ENCODE measurements around the gene EIF4EBP2.

DNA sequence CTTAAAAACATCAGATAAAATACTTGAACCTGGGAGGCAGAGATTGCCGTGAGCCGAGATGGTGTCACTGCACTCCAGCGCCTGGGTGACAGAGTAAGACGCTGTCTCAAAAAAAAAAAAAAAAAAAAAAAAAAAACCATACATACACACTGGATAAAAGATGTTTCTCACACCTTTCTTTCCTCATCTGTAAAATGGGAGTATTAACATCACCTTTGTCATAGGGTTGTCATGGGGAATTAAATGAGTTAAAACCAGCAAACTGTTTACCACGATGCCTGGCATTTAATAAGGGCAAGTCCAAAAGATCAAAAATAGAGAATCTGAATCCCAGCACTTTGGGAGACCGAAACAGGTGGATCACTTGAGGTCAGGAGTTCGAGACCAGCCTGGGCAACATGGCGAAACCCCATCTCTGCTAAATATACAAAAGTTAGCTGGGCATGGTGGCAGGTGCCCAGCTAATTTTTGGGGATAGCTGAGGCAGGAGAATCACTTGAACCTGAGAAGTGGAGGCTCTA lies 34.4 kb upstream of the EIF4EBP2 start:
- TF ChIP-seq, protein P1, sequence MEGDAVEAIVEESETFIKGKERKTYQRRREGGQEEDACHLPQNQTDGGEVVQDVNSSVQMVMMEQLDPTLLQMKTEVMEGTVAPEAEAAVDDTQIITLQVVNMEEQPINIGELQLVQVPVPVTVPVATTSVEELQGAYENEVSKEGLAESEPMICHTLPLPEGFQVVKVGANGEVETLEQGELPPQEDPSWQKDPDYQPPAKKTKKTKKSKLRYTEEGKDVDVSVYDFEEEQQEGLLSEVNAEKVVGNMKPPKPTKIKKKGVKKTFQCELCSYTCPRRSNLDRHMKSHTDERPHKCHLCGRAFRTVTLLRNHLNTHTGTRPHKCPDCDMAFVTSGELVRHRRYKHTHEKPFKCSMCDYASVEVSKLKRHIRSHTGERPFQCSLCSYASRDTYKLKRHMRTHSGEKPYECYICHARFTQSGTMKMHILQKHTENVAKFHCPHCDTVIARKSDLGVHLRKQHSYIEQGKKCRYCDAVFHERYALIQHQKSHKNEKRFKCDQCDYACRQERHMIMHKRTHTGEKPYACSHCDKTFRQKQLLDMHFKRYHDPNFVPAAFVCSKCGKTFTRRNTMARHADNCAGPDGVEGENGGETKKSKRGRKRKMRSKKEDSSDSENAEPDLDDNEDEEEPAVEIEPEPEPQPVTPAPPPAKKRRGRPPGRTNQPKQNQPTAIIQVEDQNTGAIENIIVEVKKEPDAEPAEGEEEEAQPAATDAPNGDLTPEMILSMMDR (IDR thresholded peaks at IDR 0.05) = no peak
- no peak for TF ChIP-seq POLR2A (IDR thresholded peaks at IDR 0.05)

Measured in thyroid gland (tissue), 4 donors.